Erythroblast (primary cell): ENCODE measurements around the gene RNLS.

Source experiments
- DNase-seq, 2 experiments: peaks; one replicate each; lab custom pipeline; 2025; lab: John Stamatoyannopoulos, UW
- GATA1 ChIP-seq: IDR thresholded peaks from 2 replicates; pipeline ENCODE4 v1.6.1; 2011; ENCODE audit warnings: low read depth, mild to moderate bottlenecking, control low read depth, low read length, moderate library complexity
- POLR2A ChIP-seq: IDR thresholded peaks from 2 replicates; pipeline ENCODE4 v1.6.1; 2011; ENCODE audit warnings: mild to moderate bottlenecking, low read length

Gene RNLS

DNA sequence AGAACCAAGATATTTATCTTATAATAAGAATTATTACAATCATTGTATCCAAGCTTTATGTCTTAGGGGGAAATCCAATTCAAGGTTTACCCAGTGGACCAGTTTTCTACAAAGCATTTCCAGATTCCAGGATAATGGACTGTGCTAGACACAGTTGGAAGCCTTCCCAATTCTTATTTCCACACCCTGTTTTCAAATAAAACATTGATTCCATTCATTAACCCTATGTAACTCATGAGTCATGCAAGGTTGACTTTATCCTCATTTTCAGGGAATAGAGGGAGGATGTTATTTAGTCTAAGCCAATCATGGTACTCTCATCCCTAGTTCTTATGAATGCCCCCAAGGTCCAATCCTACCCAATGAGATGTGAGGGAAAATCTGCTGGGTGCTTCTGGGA, 145.7 kb downstream of the RNLS start:
- TF ChIP-seq POLR2A = no peak
- no peak for TF ChIP-seq GATA1
- DNase-seq = no peak

DNA sequence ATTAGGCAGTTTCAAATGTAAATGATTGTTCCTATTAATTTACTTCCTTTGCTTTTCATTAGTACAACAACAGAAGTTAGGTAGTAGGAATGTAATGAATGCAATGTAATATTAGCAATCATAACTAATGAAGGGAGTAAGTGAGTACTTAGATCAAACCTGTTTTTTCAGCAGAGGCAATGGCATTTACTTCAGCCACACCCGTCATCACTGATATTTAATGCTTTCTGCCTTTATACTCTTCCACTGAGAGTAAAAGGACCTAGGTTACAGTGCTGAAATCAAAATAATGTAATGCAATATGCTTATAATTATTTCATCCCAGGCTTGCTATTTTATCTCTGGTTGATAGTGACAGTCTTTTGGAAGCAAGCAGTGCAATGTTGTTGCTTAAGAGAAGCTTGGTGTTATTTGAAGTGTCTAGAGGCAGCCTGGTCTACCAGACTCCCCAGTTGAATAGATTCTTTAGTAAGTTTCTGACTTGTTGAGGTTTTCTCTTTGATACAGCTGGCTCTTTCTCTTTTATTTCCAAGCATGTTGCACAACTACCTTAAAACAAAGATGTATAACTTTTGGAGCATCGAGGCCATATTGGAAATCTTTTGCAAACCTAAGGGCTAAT, 149.4 kb downstream of the RNLS start:
- TF ChIP-seq GATA1 (no peak), POLR2A (no peak)
- DNase-seq = no peak

DNA sequence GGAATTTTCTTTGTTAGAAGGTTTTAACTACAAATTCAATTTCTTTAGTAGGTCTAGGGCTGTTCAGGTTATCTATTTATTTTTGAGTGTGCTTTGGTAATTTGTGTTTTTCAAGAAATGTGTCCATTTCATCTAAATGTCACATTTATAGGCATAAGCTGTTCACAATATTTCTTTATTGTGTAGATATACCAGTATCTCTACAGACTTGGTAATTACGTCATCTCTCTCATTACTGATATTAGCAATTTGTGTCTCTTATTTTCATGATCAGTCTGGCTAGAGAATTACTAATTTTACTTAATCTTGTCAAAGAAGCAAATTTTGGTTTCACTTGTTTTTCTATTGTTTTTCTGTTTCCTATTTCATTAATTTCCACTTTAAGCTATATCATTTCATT, 152.0 kb downstream of the RNLS start:
- TF ChIP-seq POLR2A (no peak), GATA1 (no peak)
- no peak for DNase-seq

DNA sequence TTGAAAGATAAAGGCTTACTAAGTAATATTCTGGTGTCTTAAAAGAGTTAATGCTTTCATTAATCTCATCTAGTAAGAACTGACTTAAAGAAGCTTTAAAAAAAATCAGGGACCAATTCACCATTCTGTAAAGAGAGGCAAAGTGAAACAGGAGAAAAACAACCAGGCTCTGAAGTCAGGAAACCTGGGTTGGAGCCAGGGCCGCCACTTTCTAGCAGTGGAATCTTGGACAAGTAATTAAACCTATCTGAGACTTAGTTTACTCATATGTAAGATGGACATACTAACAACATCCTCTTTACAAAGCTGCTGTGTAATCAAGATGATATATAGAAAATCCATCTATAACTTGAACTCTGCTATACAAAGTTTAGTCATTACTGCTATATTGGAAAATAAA, 154.1 kb downstream of the RNLS start:
- no peak for TF ChIP-seq POLR2A
- no peak for TF ChIP-seq GATA1
- DNase-seq = no peak

DNA sequence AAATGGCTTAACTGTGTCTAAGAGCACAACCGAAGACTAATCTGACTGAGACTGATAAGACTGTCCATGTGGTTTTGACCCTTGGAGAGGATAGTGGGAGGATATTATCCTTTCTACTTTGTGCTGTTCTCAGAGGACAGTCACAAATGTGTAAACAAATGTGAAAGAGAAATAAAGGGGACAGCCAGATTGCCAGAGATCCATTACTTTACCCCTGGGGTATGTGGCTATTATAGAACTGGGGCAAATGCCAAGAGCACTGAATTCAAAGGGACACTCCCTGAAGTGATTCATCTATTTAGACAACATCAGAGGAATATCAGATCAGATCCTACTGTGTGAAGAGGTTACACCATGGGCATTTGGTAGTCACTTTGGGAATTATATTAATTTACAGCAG, 154.7 kb downstream of the RNLS start:
- peak in 1 of 2 experiments; percentile 34 for DNase-seq

DNA sequence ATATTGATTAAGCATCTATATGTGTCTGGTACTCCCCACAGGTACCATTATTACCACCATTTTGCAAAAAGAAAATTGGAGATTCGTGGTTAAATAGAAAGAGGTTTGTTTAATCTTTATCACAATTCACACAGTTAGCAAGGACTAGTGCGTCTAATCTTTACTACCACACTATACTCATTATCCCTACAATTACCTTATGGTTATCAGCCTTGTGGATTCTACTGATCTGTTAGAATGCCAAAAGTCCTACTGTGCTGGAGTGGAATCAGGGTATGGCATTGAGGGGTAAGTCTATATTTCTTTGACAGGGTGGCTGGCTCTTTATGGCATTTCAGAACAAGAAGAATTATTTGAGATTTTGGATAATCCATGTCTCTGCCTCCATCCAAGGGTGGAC, 156.1 kb downstream of the RNLS start:
- no peak for TF ChIP-seq GATA1
- no peak for TF ChIP-seq POLR2A
- DNase-seq = peak in 1 of 2 experiments; percentile 19

More for the DNA sequence above, 154.7 kb downstream of the RNLS start:
- TF ChIP-seq POLR2A (no peak), GATA1 (no peak)

DNA sequence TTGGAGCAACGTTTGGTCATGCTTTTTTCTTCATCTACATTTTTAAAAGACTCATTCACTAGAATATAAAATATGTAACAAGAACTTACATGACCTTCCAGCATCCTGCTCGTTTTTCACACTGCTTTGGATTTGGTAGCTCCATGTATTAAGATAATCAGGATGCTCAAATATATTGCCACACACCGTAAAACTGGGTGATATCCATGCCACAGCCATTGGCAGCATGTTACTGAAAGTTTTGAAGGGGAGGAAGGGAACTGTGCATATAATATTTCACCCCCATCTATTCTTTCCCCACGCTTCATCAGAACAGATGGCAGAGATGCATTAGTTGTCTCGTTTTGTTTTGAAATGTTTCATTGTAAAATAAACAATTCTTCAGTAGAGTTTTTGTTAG, 158.2 kb downstream of the RNLS start:
- no peak for DNase-seq
- TF ChIP-seq GATA1 = no peak
- TF ChIP-seq POLR2A = no peak

DNA sequence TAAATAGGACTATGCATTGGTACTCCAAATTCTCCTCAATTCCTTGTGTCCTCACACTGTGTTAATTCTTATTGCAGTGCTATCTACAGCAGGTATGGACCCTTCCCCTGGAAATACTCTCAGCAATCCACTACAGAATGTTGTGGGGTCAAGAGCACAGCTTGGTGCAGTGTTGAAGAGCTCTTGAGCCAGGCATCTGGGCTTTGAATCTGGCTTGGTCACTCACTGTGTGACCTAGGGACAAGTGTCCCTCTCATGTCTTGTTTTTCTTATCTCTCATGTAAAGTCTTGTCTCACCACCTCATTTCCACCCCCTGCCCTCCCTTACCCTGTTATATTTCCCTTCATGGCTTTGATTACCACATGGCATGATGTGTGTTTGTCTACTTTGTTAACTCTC, 159.4 kb downstream of the RNLS start:
- DNase-seq = no peak
- TF ChIP-seq GATA1 = no peak

DNA sequence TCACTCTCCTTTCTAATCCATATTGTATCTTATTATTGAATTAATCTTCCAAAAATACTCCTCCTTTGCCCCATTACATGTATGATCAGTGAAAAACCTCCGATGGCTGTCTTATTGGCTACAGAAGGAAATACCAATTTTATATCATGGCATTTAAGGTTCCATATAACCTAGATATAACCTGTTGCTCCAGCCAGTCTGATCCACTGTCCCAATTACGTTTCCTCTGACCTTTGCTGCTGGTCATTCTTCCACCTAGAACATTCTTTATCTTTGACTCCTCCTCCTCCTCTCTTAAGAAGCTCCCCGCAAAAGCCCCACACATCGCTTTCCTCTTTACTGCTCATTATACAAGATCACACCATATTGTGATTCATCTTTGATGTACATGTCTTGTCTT, 161.5 kb downstream of the RNLS start:
- TF ChIP-seq POLR2A (no peak), GATA1 (no peak)
- DNase-seq = no peak

DNA sequence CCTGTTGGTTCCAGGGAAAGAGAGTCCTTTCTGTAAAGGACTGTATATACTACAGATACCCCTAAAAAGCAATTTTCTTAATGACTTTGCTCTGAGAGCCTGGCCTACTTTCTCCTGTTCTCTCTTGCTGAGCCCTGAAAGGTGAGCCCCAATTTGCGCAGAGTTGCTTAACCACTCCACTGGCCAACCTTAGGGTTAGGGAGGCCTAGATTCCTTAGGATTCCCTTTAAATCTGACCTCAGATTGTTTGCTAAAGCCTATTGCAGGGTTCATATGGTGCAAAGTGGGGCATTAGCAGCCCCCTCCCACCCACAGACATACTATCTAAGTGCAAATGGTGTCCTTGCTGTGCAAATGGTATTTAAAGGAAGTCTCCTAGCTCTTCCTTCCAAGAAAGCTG, 164.2 kb downstream of the RNLS start:
- TF ChIP-seq POLR2A = no peak
- no peak for TF ChIP-seq GATA1
- no peak for DNase-seq

DNA sequence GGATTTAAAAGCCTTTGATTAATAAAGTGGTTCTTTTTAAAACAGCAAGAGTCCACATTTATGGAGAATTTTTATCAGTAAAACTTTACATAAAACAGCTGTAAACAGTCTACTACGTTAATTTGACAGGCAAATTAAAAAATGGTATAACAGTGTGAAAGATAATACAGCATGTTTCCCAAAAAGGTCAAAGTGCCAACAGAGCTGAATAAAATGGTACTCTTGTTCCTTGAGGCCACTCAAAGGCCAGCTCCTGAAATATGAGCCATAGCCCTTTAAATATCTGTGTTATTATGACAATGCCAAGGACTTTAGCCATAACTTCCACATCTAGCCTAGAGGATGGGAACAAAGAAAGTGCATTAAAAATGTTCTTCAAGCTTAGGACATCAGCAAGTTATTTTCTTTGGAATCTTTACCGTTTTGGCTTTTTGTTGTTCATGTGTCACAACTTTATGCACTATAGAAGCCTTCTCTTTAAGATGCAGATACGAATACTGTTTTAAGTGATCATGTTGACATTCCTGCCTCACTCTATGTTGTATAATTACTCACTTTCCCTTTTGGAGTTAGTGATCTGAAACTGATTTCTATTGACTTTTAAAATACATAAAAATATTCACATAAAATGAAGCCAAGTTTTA, 165.6 kb downstream of the RNLS start:
- TF ChIP-seq GATA1 (no peak), POLR2A (no peak)

DNA sequence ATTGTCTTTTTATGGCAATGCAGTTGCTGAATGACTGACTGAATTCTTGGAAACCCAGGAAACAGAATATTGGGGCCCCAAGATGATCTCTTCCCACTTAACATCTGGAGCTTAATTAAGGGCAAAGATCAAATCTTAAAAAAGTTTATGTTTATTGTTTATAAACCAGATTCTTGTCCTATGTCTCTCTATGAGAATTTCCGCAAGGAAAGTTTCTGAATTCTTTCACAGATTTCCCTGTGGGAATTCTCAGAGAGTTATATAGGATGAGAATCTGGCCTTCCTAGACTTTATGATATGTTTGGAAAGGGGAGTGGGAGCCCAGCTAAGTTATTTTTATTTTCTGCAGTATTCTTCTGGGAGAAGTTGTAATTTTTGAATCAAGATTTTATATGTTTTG, 166.3 kb downstream of the RNLS start:
- TF ChIP-seq GATA1 = no peak
- no peak for TF ChIP-seq POLR2A
- DNase-seq = no peak

More for the DNA sequence above, 165.6 kb downstream of the RNLS start:
- DNase-seq = no peak

DNA sequence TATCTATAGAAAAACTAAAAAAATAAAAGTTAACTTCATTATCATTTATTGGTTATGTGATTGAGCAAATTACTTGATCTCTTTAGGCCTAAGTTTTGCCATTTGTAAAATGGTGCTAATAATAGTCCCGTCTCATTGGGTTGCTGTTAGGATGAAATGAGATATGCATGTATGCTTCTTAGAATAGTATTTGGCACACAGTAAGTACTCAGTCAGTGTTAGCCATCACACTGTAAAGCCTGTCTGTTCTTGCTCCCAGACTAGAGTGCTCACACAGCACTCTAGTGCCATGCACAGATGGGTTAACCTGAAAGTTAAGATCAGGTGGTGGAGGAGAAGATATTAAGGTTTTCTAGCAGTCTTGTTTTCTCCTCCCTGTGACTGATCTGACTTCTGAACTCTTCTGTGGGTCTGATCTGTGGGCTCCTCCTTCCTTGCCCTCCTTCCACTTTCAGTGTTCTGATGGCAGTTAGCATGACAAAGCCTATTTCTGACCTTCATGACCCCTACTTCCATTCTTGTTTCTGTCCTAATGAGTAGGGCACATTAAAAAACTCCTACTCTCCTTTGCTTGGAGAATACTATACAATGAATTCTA, 167.5 kb downstream of the RNLS start:
- DNase-seq = no peak
- TF ChIP-seq POLR2A = no peak
- no peak for TF ChIP-seq GATA1

DNA sequence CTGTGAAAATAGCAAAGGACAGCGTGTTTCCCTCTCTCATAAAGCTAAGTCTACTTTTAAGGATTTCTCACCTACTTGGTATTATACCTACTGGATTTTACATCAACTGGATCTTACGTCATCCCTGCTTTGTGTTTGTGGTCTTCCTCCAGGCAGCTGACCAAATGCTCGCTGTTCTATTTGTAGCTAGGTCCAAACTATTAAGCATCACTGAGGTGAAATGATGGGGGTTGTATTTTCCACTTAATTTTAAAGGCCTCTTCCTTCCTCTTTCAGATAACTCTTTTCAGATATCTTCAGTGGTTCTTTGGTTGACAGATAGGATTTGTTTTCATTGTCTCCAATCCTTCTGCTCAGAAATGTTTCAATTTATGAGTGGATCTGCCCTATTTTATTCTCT, 169.7 kb downstream of the RNLS start:
- TF ChIP-seq POLR2A = no peak
- TF ChIP-seq GATA1 = no peak
- no peak for DNase-seq
